H7 (cell line): ENCODE measurements around the gene PCDHA1. TPM values are rescaled to one million over a fixed set of nuclear protein-coding genes. Genes with fewer than 3 reads are reported as not detected.
A peak's percentile ranks its signal among the peaks of the same experiment; 100 is the strongest.

ENCODE experiments used
- DNase-seq: peaks from one replicate; pipeline ENCODE4 v3.0.0; 2012
- H3K27me3 ChIP-seq: 2 replicates; pipeline ENCODE4 v1.6.0; 2011; ENCODE audit warnings: mild to moderate bottlenecking, low read length; ENCODE audit not compliant: control insufficient read depth, insufficient read depth
- H3K36me3 ChIP-seq: replicated peaks from 2 replicates; pipeline ENCODE4 v1.5.1; 2011; ENCODE audit warnings: low read length; ENCODE audit not compliant: control insufficient read depth, insufficient read depth
- H3K4me3 ChIP-seq: 2 replicates; pipeline ENCODE4 v1.5.1; 2011; ENCODE audit warnings: low read depth, mild to moderate bottlenecking, control low read depth, low read length, moderate library complexity; ENCODE audit not compliant: insufficient read depth
- total RNA-seq: library from RNA; depleted of rRNA; stranded (reverse); fragments of >200 nt; shearing (Covaris generic); gene quantifications from 2 replicates; pipeline ENCODE4 v1.2.3, GENCODE V29; 2014; rRNA removed

Gene PCDHA1
- total RNA-seq, 1 experiment from 2014 or later = not detected

DNA sequence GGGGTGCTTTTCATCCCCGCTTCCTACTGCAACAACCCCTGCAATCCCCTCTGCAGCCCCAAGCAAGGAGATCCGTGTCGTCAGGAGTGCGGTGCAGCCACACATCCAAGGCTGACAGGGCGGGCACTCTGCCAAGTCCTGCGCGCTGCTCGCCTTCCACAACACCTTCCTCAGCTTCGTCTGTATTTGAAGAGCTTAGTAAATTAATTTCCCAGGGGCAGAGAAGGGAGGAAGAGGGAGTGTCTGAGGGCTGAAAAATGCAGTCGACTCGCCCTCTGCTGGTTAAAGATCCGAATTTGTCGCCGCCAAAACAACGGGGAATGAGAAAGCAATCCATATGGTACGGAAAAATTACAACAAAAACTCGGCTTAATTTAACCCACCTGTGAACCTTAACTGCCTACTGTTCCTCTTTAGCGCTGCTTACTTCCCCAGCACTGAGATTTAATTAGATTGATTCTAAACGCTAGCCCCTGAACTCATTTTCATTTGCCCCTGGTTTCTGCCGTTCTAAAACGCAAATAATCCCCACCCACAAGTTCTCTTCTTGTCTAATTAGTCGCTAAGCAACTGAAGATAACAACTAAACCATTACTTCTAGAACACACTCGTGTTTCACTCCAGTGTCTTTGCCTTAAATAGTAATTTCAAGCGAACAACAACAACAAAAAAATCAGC is 254.3 kb downstream of the PCDHA1 start:
- no peaks in the 10 kb centered on the region for H3K36me3 ChIP-seq
- peak overlapping the region; percentile 53 for H3K4me3 ChIP-seq
- peak; percentile 51 for DNase-seq
- no peaks in the 10 kb centered on the region for H3K27me3 ChIP-seq

DNA sequence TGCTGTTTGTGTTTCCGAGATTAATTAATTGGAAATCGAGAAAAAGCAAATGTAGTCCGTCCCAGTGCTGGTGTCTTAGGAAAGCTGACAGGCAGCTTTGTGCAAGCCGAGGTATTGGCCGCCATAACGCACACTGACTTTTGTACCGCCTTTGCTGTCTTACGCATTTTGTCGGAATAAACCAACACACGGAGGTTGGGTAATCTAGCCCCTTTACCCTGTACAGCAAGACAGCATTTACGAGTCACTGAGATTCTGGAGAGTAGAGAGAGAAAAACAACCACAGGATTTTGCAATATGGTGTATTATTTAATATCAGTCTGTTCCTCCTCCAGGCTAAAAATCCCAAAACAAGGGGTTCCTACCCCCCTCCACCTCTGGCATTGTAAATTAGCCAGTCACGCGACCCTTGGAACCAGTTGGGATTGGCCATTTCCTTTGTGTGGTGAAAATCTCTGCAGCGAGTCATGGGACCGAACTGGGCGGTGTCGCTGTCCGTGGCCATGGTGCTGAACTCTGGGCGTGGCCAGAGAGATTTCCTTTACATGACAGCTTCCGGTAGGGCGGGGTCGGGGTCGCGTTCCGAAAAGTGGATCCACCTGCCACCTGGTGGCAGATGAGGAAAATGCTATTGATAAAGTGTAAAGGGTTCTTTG is 255.0 kb downstream of the PCDHA1 start:
- DNase-seq = peak; percentile 75
- H3K27me3 ChIP-seq = no peaks in the 10 kb centered on the region
- H3K4me3 ChIP-seq = peak overlapping the region; percentile 53
- H3K36me3 ChIP-seq = no peaks in the 10 kb centered on the region

DNA sequence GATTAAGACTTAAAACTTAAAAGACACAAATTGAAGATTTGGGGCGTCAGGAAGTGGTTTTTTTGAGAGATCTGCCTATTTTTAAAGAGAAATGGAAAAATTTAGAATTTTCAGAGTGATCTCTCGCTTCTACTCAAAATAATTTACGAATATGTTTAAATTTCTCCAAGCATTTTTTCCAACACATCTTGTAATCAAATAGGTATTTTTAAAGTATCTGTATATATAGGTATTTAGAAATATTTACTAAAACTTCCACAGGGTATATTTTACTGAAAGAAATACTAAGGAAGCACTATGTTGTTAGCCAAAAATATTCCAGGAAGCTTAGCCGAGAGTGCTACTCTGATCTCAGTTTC is 255.5 kb downstream of the PCDHA1 start:
- H3K36me3 ChIP-seq = no peaks in the 10 kb centered on the region
- no peaks in the 10 kb centered on the region for H3K27me3 ChIP-seq
- no peak overlapping the region for H3K4me3 ChIP-seq
- DNase-seq = no peak

DNA sequence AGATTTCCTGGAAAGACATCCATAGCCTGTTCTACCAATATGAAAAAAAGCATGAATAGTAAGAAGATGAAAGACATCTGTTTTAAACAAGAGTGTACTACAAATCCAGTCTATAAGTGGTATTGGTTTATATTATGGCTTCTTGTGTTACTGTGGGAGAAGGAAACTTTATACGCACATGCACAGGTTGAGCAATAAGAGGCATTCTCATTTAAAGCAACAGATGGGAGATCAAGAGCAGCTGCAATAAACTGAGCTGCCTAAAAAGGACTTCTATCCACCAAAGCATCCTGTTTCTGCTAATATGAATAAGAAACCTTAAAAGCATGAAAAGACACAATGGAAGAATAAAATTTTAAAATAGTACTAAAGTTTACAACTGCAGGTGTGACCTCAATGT is 256.6 kb downstream of the PCDHA1 start:
- H3K27me3 ChIP-seq = no peaks in the 10 kb centered on the region
- H3K4me3 ChIP-seq = no peak overlapping the region
- H3K36me3 ChIP-seq = no peaks in the 10 kb centered on the region
- DNase-seq = no peak

DNA sequence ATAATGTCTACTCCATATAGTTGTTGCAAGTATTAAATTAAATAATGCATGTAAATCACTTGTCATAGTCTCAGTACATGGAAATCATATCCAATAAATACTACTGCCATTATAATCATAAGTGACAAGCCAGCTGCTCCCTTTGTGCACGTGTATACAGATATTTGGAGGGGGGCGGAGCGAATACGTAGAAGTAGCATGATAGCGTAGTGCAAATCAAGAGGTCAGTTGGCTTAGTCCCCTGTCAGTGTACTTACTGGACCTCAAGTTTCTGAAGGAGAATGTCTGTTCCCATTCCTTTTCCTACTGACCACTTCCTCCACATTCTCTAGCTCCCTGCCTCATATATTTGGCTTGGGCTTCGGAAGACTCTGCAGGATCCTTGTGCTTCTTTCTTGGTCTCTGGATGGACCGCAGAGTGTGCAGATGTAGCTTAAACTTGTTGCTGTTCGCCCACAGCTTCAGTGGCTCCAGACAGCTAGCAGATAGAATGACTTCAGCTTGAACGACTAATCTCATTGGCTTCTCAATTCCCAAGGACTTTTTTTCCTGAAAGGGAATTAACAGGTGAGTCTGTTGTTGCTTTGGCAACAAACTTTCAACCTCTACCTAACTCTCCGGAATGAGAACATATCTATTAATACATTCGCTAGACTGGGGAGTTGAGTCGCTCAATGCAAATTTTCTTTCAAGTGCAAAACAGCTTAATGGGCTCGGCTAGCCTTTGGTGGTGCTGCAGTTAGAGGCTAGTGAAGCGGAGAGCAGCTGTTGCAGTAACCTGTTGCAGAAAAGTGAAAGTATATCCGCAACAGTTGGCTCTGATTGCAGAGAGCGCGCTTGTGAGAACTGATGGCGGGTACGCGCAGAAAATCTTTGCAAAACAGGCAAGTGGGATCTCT is 264.9 kb downstream of the PCDHA1 start, which contains the start of gene PCDHB1:
TSS of gene PCDHB1 (plus strand) at position 753 of the 899 bp plus-strand sequence. CDS start at position 850, 97 bp downstream.
- no peaks in the 10 kb centered on the region for H3K36me3 ChIP-seq
- H3K27me3 ChIP-seq = peaks cover 12% of the 10 kb centered on the region; the same call in 1 of the 2 replicates
- DNase-seq = peak; percentile 15
- H3K4me3 ChIP-seq = peak within 1 kb of the TSS; percentile 52

DNA sequence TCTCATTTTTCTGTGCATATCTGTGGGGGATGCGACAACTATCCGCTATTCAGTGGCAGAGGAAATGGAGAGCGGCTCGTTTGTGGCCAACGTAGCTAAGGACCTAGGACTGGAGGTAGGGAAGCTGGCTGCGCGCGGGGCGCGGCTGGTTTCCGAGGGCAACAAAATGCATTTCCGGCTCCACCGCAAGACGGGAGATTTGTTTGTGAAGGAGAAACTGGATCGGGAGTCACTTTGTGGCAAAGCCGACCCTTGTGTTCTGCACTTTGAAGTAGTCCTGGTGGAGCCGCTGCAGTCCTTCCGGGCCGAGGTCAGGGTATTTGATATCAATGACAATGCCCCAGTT is 265.6 kb downstream of the PCDHA1 start:
- no peaks in the 10 kb centered on the region for H3K36me3 ChIP-seq
- H3K27me3 ChIP-seq = peaks cover 12% of the 10 kb centered on the region; the same call in 1 of the 2 replicates
- H3K4me3 ChIP-seq = peak overlapping the region; percentile 52
- DNase-seq = peak; percentile 14

Other genes with a start within 250 kb of the PCDHA1 start
- 0.28 and 2.2 TPM in 2 replicates for gene EIF4EBP3, start 238.5 kb upstream of the PCDHA1 start, total RNA-seq
- gene SRA1, start 228.7 kb upstream of the PCDHA1 start, total RNA-seq = 26.7 and 36.4 TPM in 2 replicates
- gene APBB3, start 221.5 kb upstream of the PCDHA1 start, total RNA-seq = 9.2 and 24.0 TPM in 2 replicates
- gene SLC35A4, start 221.3 kb upstream of the PCDHA1 start, total RNA-seq = 22.6 and 31.7 TPM in 2 replicates
- gene CD14, start 153.0 kb upstream of the PCDHA1 start, total RNA-seq = 0.21 TPM in 1 of 2 replicates, not detected in the other
- gene TMCO6, start 146.7 kb upstream of the PCDHA1 start, total RNA-seq = 27.1 and 34.4 TPM in 2 replicates
- gene NDUFA2, start 138.5 kb upstream of the PCDHA1 start, total RNA-seq = 136 and 144 TPM in 2 replicates
- gene IK, start 138.3 kb upstream of the PCDHA1 start, total RNA-seq = 55.5 and 76.3 TPM in 2 replicates
- 15.7 and 24.0 TPM in 2 replicates for gene WDR55, start 121.2 kb upstream of the PCDHA1 start, total RNA-seq
- gene DND1, start 112.6 kb upstream of the PCDHA1 start, total RNA-seq = 0.83 and 0.85 TPM in 2 replicates
- gene HARS1, start 94.8 kb upstream of the PCDHA1 start, total RNA-seq = 45.3 and 46.6 TPM in 2 replicates
- 31.8 and 33.5 TPM in 2 replicates for gene HARS2, start 94.7 kb upstream of the PCDHA1 start, total RNA-seq
- gene ZMAT2, start 85.7 kb upstream of the PCDHA1 start, total RNA-seq = 42.3 and 42.7 TPM in 2 replicates
- gene PCDHA2, start 8.7 kb downstream of the PCDHA1 start, total RNA-seq = not detected in 2 replicates
- not detected in 2 replicates for gene PCDHA3, start 14.9 kb downstream of the PCDHA1 start, total RNA-seq
- 6.0 and 7.6 TPM in 2 replicates for gene PCDHA4, start 20.9 kb downstream of the PCDHA1 start, total RNA-seq
- gene PCDHA5, start 35.5 kb downstream of the PCDHA1 start, total RNA-seq = 0.15 and 0.28 TPM in 2 replicates
- 0.30 and 0.42 TPM in 2 replicates for gene PCDHA6, start 41.8 kb downstream of the PCDHA1 start, total RNA-seq
- 0.28 and 0.37 TPM in 2 replicates for gene PCDHA7, start 48.1 kb downstream of the PCDHA1 start, total RNA-seq
- 0.11 and 0.14 TPM in 2 replicates for gene PCDHA8, start 55.0 kb downstream of the PCDHA1 start, total RNA-seq
- gene PCDHA9, start 62.2 kb downstream of the PCDHA1 start, total RNA-seq = 0.03 TPM in 1 of 2 replicates, not detected in the other
- gene PCDHA10, start 69.8 kb downstream of the PCDHA1 start, total RNA-seq = 0.11 and 0.28 TPM in 2 replicates
- 10.0 and 10.2 TPM in 2 replicates for gene PCDHA11, start 82.8 kb downstream of the PCDHA1 start, total RNA-seq
- gene PCDHA12, start 89.2 kb downstream of the PCDHA1 start, total RNA-seq = 1.9 and 2.3 TPM in 2 replicates
- 1.6 and 2.5 TPM in 2 replicates for gene PCDHA13, start 96.0 kb downstream of the PCDHA1 start, total RNA-seq
- gene PCDHAC1, start 140.2 kb downstream of the PCDHA1 start, total RNA-seq = 10.3 and 17.3 TPM in 2 replicates
- 21.2 and 24.2 TPM in 2 replicates for gene PCDHAC2, start 180.3 kb downstream of the PCDHA1 start, total RNA-seq